GM18520 (cell line): ENCODE results near the gene DNAI2.

Experiments used
- ATAC-seq: cut with Tn5 transposase; IDR thresholded peaks from one replicate; pipeline ENCODE4 v1.9.1; 2021; ENCODE audit not compliant: unreplicated experiment

Gene DNAI2

GRCh38 chr17:74274060-74274708 is at the start of gene DNAI2:
Gene DNAI2 (plus strand): TSS chr17:74274234. CDS start chr17:74281818, 7,584 bp downstream.
- ATAC-seq, result no peak

GRCh38 chr17:74224959-74225725 is 48.9 kb upstream of the DNAI2 start:
- ATAC-seq, result no peak

GRCh38 chr17:74226252-74226651 is 47.8 kb upstream of the DNAI2 start:
- no peak for ATAC-seq

GRCh38 chr17:74227271-74228080 is 46.6 kb upstream of the DNAI2 start:
- no peak for ATAC-seq

- ATAC-seq, result no peak
Observed at GRCh38 chr17:74228306-74228978, 45.6 kb upstream of the DNAI2 start.

GRCh38 chr17:74230896-74231295 is 43.1 kb upstream of the DNAI2 start:
- ATAC-seq, result no peak

- no peak for ATAC-seq
Observed at GRCh38 chr17:74231928-74232907, 41.8 kb upstream of the DNAI2 start.

GRCh38 chr17:74233937-74234336 is 40.1 kb upstream of the DNAI2 start:
- no peak for ATAC-seq

GRCh38 chr17:74234486-74234885 is 39.5 kb upstream of the DNAI2 start:
- no peak for ATAC-seq

GRCh38 chr17:74235040-74235581 is 38.9 kb upstream of the DNAI2 start:
- no peak for ATAC-seq

- ATAC-seq, result no peak
Observed at GRCh38 chr17:74235911-74236371, 38.1 kb upstream of the DNAI2 start.

GRCh38 chr17:74237321-74237720 is 36.7 kb upstream of the DNAI2 start:
- ATAC-seq, result no peak

- no peak for ATAC-seq
Observed at GRCh38 chr17:74239172-74239571, 34.9 kb upstream of the DNAI2 start.

- no peak for ATAC-seq
Observed at GRCh38 chr17:74240618-74241205, 33.3 kb upstream of the DNAI2 start.

- no peak for ATAC-seq
Observed at GRCh38 chr17:74241431-74241830, 32.6 kb upstream of the DNAI2 start.

- ATAC-seq, result no peak
Observed at GRCh38 chr17:74241847-74242246, 32.2 kb upstream of the DNAI2 start.

- no peak for ATAC-seq
Observed at GRCh38 chr17:74243013-74243755, 30.9 kb upstream of the DNAI2 start.

GRCh38 chr17:74244128-74244527 is 29.9 kb upstream of the DNAI2 start:
- ATAC-seq, result no peak
